GM18867 (cell line): ENCODE measurements around the gene TIMP1.

Experiments
- ATAC-seq: cut with Tn5 transposase; IDR thresholded peaks from one replicate; pipeline ENCODE4 v1.9.1; 2021; ENCODE audit warnings: mild to moderate bottlenecking, moderate library complexity; ENCODE audit not compliant: unreplicated experiment

Gene TIMP1

GRCh38 chrX:47581731-47582647 is at the start of gene TIMP1:
TIMP1 (plus strand) TSS chrX:47582436; CDS start chrX:47583416, 980 bp downstream.
- ATAC-seq = peak; percentile 89

- no peak for ATAC-seq
Observed at GRCh38 chrX:47539860-47540259, 42.4 kb upstream of the TIMP1 start.

- ATAC-seq = no peak
Observed at GRCh38 chrX:47540754-47541538, 41.3 kb upstream of the TIMP1 start.

GRCh38 chrX:47543496-47543895 is 38.7 kb upstream of the TIMP1 start:
- ATAC-seq = no peak

GRCh38 chrX:47556045-47556623 is 26.1 kb upstream of the TIMP1 start:
- ATAC-seq = peak; percentile 87

GRCh38 chrX:47558436-47558835 is 23.8 kb upstream of the TIMP1 start:
- no peak for ATAC-seq

- ATAC-seq = no peak
Observed at GRCh38 chrX:47560179-47560933, 21.9 kb upstream of the TIMP1 start.

- peak; percentile 88 for ATAC-seq
Observed at GRCh38 chrX:47560934-47561658, 21.1 kb upstream of the TIMP1 start, which contains the start of gene ARAF. ARAF (plus strand) TSS chrX:47561205; CDS start chrX:47562968, 1,763 bp downstream.

- ATAC-seq = no peak
Observed at GRCh38 chrX:47561659-47562151, 20.5 kb upstream of the TIMP1 start.

GRCh38 chrX:47562615-47563243 is 19.5 kb upstream of the TIMP1 start:
- no peak for ATAC-seq

GRCh38 chrX:47563801-47564315 is 18.4 kb upstream of the TIMP1 start:
- ATAC-seq = no peak

GRCh38 chrX:47564438-47565085 is 17.7 kb upstream of the TIMP1 start:
- no peak for ATAC-seq

GRCh38 chrX:47566841-47567240 is 15.4 kb upstream of the TIMP1 start:
- no peak for ATAC-seq

- no peak for ATAC-seq
Observed at GRCh38 chrX:47568656-47569295, 13.5 kb upstream of the TIMP1 start.

GRCh38 chrX:47570794-47571193 is 11.4 kb upstream of the TIMP1 start:
- no peak for ATAC-seq

GRCh38 chrX:47571215-47571614 is 11.0 kb upstream of the TIMP1 start:
- ATAC-seq = no peak

GRCh38 chrX:47571896-47572295 is 10.3 kb upstream of the TIMP1 start:
- no peak for ATAC-seq

GRCh38 chrX:47572773-47573340 is 9.4 kb upstream of the TIMP1 start:
- ATAC-seq = no peak
